PC-3 (cell line): ENCODE measurements around the gene SMARCD1.

Experiments
- EZH2phosphoT487 ChIP-seq: fragments of 300-600 bp; sonication (generic); IDR thresholded peaks from 2 replicates; pipeline ENCODE4 v1.6.1; 2018; ENCODE audit warnings: mild to moderate bottlenecking, antibody characterized with exemption, low read length, borderline replicate concordance
- TF ChIP-seq, protein P1 (sequence below): fragments of 300-600 bp; sonication (generic); conservative IDR thresholded peaks from 2 replicates; pipeline ENCODE4 v1.5.1; 2017; ENCODE audit warnings: antibody characterized with exemption, low read depth, mild to moderate bottlenecking, low read length

DNA sequence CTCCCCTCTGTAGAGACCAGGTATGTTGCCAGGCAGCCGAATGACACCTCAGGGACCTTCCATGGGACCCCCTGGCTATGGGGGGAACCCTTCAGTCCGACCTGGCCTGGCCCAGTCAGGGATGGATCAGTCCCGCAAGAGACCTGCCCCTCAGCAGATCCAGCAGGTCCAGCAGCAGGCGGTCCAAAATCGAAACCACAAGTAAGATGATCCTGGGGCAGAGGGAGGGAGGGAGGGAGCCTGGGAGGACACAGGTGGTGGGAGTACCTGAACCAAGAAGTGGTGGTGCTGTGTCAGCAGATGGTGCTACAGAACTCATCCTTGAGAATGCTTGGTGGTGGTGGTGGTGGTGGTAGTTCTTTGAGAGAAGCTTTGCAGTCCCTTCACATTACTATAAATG is 1.0 kb downstream of the SMARCD1 start:
- TF ChIP-seq, protein P1, sequence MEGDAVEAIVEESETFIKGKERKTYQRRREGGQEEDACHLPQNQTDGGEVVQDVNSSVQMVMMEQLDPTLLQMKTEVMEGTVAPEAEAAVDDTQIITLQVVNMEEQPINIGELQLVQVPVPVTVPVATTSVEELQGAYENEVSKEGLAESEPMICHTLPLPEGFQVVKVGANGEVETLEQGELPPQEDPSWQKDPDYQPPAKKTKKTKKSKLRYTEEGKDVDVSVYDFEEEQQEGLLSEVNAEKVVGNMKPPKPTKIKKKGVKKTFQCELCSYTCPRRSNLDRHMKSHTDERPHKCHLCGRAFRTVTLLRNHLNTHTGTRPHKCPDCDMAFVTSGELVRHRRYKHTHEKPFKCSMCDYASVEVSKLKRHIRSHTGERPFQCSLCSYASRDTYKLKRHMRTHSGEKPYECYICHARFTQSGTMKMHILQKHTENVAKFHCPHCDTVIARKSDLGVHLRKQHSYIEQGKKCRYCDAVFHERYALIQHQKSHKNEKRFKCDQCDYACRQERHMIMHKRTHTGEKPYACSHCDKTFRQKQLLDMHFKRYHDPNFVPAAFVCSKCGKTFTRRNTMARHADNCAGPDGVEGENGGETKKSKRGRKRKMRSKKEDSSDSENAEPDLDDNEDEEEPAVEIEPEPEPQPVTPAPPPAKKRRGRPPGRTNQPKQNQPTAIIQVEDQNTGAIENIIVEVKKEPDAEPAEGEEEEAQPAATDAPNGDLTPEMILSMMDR = no peak
- TF ChIP-seq EZH2phosphoT487 = no peak
